NCI-H82 (cell line): ENCODE results near the gene HECW1.
A peak's percentile ranks its signal among the peaks of the same experiment; 100 is the strongest.
"Not testable (repeated sequence)": the region's sequence is repeated elsewhere in the genome, so short reads cannot be mapped to it uniquely, and the experiment has no call there.

Experiments used
- DNase-seq: peaks from one replicate; lab custom pipeline; 2025; lab: John Stamatoyannopoulos, UW

HECW1 gene

DNA sequence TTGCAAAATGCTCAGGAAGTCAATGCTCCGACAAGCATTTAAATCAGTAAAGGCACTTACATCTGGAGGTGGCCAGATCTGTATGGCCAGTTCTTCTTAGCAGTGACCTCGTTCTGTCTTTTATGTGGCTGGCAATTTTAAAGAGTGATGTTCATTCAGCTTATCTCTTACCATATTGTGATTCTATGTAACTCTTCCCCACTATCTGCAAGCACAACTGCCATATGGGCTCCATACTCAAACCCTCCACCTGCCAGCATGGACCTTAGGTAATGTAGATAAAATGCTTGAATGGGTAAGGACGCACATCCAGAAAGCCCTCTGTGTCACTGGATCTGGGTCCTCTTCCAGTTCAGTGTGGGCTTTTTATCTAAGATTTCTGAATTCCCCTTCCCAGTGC is 428.0 kb downstream of the HECW1 start:
- DNase-seq = no peak

- DNase-seq = no peak
These were observed 430.3 kb downstream of the HECW1 start for GRCh38 chr7:43542716-43543115.

DNA sequence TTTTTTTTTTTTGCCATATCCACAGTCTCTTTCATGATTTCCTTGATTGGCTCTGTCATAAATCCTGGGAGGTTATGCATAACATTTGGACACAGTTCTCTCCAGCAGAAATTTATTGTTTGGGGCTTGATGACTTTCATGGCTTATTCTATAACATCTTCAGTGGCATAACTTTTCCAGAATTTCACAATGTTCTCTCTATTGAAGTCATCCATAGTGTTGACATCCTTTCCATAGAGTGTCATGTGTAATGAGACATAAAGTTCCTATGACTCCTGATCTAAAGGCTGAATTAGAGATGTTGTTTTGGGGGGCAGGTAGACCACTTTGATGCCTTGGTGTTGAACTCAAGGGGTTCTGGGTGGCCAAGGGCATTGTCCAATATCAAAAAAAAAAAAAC is 433.8 kb downstream of the HECW1 start:
- no peak for DNase-seq

GRCh38 chr7:43550427-43550826 is 438.0 kb downstream of the HECW1 start:
- no peak for DNase-seq

DNA sequence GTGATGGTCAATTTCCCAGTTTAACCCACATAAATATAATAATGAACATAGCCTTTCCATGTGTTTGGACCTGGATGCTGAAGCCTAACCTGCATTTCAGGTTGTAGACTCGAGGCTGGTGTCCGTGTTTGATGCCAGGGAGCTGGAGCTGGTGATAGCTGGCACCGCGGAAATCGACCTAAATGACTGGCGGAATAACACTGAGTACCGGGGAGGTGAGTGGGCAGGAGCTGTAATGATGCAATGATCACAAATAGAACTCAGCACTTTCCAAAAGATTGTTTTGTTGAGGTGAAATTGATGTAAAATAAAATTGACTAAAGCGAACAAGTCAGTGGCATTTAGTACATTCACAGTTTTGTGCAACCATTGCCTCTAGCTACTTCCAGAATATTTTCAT is 439.7 kb downstream of the HECW1 start:
- no peak for DNase-seq

DNA sequence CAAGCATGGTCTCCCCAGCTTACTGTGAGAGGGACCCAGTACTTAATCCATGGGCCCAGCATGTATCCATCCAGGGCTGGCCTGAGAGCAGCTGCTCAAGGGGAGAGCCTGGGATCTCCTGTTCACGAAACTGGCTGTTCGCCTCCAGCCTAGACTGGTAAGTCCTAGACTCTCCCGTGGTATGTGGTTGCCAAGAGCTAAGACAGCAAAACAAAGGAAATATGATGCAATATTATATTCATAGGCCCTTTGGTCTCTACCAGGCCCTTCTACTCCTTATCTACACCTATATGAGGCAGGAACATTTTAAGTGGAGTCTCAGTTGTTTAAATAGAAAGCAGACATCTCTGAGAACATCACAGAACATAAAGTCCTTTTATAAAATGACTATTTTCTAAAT is 441.6 kb downstream of the HECW1 start:
- DNase-seq = no peak

GRCh38 chr7:43554423-43554822 is 442.0 kb downstream of the HECW1 start:
- no peak for DNase-seq

GRCh38 chr7:43557831-43558495 is 445.5 kb downstream of the HECW1 start:
- no peak for DNase-seq

- DNase-seq = no peak
These were observed 446.9 kb downstream of the HECW1 start for GRCh38 chr7:43559171-43559945.

GRCh38 chr7:43559946-43560335 is 447.5 kb downstream of the HECW1 start:
- no peak for DNase-seq

DNA sequence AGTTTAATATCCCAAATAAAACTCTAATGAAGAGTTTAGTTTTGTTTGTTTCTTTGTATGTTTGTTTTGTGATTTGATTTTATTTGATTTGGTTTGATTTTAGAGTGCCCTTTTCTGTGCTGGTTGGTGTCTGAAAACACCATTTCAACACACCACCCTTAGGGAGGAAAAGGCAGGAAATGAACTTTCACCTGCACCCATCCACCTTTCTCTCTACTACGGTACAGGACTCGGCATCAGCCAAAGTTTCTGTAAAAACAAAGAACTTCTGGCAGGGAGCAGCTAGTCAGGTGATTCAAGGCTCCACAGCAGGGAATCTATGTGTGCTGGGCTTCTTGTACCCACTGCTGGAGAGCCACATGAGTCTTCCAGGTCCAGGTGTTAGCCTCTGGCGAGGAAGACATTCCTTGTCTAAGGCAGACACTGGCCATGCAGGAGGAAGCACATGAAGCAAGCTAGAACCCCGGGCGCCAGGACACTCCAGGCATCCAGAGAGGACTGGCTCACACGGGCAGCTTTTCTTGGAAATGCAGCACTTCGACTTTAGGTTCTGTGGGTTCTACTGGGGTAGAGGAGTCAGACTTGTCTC is 448.4 kb downstream of the HECW1 start:
- DNase-seq = no peak

- DNase-seq = no peak
These were observed 449.9 kb downstream of the HECW1 start for GRCh38 chr7:43562383-43562782.

GRCh38 chr7:43565786-43566185 is 453.3 kb downstream of the HECW1 start:
- no peak for DNase-seq

DNA sequence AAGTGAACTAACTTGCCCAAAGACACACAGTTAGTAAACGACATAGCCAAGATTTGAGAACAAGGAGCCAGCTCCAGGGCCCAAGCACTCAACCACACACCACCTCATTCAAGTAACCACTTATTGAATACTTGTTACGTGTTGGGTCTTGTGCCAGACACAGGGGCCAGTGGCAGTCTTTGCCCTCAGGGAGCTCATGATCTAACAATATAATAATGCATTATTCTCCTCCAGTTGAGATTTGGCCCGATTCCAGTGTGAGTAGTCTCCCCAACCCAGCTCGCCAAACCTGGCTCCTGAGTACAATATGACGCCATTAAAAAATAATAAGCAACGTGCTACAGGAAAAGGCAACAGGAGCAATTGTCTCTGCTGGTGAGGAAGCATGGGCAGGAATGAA is 456.1 kb downstream of the HECW1 start:
- no peak for DNase-seq

- no peak for DNase-seq
These were observed 457.0 kb downstream of the HECW1 start for GRCh38 chr7:43569424-43569823.

DNA sequence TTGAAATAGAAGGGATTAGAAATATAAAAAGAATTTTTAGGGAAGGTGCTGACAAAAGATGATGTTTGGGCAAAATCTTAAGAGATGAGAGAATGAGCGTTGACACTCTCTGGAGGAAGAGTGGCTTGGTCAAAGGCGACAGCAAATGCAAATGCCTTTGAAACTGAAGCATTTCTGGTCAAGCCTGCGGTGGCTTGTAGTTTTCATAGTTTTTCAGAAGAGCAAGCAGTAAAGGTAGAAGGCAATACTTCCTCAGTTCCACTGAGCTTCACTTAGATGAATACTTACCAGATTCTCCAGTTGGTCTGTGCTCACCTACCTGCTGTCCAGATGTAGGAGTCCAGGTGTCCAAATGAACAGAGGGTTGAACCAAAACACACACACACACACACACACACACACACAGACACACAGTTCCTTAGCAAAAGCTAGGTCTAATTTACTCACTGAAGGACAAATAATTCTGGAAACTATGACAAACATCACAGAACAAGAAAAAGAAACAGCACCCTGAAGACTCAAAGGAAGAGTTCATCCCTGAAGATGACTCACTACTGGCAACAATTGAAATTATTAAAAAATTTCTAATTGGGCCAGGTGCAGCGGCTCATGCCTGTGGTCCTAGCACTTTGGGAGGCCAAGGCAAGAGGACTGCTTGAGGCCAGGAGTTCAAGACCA is 458.4 kb downstream of the HECW1 start:
- no peak for DNase-seq

DNA sequence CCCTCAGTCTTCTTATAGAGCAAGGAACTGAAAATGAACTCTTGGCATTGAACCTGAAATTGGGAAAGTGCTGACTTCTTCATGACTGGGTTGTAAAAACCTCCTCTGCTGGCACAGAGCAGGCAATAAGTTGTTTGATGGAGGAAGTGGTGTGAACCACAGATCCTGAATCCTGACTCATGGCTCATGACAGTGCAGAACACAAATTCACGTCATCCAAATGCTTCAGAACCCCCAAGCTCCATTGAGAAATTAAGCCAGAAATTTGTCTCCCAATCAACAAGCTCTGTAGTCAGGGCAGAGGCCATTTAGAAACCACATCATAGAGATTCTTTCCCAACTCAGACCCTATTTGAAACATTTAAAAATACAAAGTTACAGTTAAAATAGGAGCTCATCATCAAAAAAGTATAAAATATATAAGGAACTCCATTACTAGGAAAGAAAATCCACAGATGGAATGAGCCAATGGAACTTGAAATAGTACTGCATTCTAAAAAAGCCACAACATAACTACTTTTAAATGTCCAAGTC is 460.1 kb downstream of the HECW1 start:
- no peak for DNase-seq

DNA sequence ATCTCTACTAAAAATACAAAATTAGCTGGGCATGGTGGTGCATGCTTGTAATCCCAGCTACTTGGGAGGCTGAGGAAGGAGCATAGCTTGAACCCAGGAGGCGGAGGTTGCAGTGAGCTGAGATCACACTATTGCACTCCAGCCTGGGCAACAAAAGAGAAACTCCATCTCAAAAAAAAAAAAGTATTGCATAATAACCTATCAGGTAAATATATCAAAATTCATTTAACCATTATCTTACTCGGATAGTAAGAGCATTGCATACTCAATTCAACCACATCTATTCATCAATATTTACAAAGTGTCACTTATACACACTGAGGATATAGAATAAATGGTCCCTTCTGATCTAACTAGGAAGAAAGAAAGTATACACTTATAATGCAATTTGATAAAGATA is 461.4 kb downstream of the HECW1 start:
- not testable (repeated sequence) for DNase-seq

DNA sequence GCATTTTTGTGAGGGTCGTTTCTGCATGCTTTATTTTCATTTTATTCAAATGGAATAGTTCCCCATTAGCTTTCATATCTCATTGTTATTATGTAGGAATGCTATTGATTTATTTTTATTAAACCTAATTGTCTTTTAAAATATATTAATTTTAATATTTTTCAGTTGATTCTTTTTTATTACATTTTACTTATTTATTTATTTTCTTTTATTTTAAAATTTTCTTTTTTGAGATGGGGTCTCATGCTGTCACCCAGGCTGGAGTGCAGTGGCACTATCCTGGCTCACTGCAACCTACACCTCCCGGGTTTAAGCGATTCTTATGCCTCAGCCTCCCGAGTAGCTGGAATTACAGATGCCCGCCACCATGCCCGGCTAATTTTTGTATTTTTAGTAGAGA is 463.1 kb downstream of the HECW1 start:
- no peak for DNase-seq

GRCh38 chr7:43576241-43576640 is 463.8 kb downstream of the HECW1 start:
- no peak for DNase-seq

DNA sequence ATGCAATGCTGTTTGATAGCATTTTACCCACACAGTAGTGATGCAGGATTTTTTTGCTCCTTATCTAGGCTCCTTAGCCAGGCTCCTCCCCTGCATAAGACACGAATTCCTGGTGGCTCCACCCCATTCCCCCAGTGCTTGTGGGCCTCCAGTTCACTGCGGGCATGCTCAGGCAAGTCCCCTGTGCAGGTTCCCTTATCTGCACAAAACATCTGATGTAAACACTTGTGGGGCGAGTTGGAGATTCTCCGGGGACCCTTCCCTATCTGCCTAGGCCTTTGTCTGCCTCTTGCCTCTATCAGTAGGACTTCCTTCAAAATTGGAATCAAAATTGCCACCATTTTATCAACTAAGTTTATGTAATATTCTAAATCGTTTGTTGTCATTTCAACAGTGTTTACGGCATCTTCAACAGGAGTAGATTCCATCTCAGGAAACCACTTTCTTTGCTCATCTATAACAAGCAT is 465.1 kb downstream of the HECW1 start:
- peak; percentile 8 for DNase-seq
